Fibroblast of skin of left biceps (primary cell): Measurements from ENCODE around the gene NDUFC1.

ENCODE experiments used
- DNase-seq, 2 experiments: peaks; one replicate each; pipeline ENCODE4 v3.0.0-alpha.2; 2013; ENCODE audit warnings: low read depth in 2 of 2

Gene NDUFC1

DNA sequence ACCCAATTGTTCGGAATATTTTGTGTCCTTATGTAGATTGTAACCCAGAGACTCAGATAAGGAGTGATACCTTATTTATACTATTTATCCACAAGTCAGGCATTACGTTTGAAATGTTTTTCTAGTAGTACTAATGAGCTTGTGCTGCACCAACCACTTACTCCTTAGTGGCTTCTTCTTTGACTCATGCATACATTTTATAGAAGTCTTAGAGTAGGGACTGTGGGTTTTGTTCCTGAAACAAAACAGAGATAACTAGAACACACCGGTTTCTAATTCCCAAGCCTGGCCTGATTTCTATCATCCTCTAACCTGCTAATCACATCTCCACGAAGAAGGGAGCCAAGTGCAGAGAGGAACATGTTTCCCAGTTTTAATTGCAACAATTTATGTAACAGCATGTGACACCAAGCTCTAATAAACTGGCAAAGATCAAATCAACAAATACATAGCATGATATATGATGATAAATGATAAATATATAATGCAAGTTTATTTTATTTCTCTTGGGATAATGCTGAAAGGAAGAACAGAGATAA, 54.5 kb downstream of the NDUFC1 start:
- DNase-seq: no peak

DNA sequence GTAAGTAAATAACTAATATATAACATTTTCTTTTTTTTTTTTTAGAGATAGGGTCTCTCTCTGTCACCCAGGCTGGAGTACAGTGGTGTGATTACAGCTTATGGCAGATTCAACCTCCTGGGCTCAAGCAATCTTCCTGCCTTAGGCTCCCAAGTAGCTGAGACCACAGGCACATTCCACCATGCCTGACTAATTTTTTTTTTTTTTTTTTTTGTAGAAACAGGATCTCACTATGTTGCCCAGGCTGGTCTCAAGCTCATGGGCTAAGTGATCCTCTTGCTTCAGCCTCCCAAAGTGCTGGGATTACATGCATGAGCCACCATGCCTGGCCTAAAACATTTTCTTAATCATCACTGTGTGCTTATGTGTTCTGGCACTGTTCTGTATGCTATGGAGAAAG, 55.0 kb downstream of the NDUFC1 start:
- DNase-seq: no peak

DNA sequence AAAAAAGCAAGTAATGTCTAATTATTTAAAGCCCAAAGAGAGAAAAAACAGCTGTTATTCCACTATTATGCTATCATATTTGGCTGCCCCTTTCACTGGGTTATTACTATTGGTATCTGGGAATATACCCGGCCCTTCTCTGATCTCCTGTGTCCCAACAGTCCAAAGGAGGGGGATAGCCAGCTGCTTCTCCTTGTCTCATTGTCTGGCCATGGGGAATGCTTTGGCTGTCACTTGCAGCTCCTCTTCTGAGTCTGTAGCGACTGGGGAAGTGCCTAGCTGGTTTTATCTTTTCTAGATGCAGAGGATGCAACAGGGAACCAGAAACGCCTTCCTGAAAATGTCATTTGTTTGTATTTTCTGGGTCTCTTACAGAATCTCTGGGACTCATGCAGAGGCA, 56.1 kb downstream of the NDUFC1 start:
- no peak for DNase-seq

DNA sequence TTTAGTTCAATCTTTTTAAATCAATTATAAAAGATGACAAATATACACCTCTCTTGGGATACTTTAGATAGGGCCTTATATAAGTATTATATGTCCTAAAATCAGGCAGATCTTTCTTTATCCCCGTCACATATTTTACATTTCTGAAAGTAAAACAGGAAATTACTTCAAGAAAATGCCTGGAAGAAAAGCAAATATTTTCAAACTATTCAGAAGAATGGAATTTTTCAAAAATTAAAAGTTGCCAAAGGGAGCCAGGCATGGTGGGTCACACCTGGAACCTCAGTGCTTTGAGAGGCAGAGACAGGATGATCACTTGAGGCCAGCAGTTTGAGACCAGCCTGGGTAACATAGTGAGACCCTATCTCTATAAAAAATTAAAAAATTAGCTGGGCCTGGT, 56.7 kb downstream of the NDUFC1 start:
- no peak for DNase-seq

DNA sequence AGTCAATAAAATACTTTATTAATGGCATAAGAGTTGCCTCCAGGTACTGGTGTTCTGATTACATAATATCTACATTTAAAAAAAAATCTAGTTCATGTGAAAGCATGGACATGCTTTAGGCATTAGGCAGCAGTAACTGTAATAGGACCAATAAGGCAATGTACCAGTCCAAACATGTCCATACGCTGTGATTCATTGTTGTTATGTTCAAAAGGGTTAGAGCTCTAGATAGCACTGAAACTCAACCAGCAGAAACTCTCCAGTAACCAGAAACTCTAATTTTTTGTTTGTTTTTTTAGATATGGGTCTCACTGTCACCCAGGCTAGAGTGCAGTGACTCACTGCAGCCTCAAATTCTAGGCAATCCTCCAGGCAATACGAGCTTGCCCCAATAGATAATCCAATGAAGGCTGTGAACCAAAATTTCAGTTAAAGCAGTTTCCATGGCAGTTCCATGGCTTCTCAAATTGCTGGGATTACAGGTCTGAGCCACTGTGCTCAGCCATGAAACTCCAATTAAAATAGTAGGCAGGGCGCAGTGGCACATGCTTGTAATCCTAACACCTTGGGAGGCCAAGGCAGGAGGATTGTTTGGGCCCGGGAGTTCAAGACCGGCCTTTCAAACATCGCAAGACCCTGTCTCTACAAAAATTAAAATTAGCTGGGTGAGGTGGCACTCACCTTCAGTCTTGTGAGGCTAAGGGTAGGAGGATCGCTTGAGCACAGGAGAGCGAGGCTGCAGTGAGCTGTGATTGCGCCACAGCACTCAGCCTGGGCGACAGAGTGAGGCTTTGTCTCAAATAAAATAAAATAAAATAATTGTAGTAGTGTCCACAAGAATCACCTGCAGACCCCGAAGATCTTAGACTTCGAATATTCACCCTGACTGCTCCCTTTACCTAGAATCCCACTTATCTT, 58.6 kb downstream of the NDUFC1 start:
- DNase-seq: peak; percentile 90 to 94

DNA sequence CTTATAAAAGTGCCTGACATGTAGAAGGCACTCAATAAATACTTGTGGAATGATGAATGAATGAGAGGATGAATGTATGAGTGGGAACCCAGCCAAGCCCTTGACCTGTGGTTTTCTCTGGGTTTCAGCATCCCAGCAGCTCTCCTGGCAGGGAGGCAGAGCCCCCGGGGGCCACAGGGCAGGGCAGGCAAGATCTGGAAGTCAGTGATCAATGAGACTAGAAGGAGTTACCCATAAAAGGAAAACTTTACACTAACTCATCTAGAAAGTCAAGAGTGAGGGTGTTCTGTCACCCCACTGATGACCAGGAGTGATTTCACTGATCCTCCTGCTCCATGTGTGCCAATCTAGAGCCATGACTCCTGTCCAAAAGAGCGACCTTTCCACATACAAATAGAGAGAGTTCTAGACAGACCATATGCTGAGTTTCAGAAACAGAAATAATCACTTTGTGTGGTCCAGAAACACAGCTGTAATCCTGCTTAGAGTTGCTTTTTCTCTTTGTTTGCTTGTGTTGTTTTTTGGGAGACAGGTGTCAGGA, 59.7 kb downstream of the NDUFC1 start:
- DNase-seq: no peak

DNA sequence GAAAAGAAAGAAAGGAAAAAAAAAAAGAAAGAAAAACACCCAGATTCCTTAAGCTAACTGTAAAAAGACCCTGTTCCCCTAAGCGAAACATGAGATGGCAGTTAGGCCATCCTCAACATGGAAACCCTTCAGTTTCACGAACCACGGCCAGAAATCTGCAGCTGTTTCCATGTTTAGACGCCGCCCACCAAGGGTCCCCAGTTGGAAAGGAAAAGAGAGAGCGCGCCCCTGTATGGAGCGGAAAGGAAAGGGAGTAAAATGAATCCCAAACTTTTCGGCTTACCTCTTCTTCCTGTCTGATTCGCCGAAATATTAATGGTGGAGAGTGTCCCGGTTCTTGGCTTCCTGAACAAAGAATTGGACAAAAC, 60.5 kb downstream of the NDUFC1 start:
- no peak for DNase-seq

DNA sequence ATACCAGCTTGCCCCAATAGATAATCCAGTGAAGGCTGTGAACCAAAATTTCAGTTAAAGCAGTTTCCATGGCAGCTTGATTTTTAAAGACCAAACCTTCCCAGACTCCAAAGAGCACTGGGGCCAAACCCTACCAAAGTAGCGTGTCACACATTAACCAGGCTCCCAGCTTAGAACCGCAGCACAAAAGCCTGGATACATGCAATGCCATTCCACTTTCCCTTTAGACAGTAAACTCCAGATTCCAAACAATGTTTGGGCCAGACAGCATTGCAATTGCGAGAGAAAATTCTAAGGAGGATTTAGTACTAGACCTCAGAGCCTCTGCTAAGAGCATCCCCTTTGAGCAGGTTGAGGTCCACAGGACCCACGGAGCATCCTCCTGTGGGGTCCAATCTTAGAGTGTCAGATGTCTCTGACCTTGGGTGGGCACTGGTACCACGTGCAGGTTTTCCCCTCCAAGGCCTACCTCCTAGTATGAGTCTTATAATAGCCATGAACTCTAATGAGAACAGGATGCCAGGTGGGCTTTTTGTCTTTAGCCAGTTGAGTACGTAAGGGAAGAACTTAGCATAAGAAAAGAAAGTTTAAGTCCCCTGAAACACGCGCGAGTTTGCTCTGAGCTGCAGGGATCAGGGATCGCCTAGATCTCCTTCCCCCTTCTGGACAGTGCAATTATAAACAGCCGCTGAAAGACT, 61.0 kb downstream of the NDUFC1 start:
- no peak for DNase-seq
